ENCODE measurements around the gene FIGN.

FIGN gene

GRCh38 chr2:163737190-163737439, 1.3 kb upstream of the FIGN start:
- no peak for DNase-seq (ENCODE audit: low spot score)

GRCh38 chr2:163736433-163737189, 803 bp upstream of the FIGN start:
- DNase-seq (ENCODE audit: low spot score), result peak; percentile 49

DNA sequence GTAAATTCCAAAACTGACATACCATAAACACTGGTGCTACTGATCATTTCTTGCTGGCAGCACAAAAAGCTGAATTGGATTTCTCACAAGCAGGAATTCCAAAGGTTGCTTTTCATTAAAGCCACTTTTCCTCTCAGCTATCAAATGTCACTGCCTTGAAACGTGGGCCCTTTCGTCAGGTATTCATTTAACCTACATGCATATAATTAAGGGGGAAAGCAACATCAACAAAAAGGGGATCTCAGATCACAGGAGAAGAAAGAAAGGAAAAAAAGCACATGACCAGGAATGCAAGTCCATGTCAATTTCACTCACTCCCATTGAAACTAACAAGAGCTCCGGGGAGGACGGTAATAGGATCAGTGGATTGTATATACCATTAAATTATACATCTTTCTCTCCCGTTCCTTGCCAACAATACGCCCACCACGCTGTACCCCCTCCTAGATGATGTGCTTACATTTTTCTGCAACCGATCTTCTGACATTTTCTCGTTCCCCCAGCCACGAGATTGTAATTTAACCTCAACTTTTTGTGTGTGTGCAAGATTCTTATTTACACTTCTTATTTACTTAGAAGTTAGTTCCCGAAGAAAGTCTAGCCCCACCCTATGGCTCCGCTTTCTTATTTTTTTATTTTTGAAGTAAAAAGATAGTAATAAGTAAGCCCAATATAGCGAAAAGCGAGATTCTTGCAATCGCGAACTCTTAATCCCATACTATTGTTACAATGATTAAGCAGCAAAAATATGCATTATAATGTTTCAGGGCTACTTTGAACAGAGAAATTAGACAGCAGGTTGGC, 725 bp downstream of the FIGN start:
- DNase-seq (ENCODE audit: low spot score), result no peak

- no peak for DNase-seq (ENCODE audit: low spot score)
Observed at GRCh38 chr2:163734401-163734800, 1.4 kb downstream of the FIGN start.

GRCh38 chr2:163733956-163734355, 1.9 kb downstream of the FIGN start:
- DNase-seq (ENCODE audit: low spot score), result no peak

DNA sequence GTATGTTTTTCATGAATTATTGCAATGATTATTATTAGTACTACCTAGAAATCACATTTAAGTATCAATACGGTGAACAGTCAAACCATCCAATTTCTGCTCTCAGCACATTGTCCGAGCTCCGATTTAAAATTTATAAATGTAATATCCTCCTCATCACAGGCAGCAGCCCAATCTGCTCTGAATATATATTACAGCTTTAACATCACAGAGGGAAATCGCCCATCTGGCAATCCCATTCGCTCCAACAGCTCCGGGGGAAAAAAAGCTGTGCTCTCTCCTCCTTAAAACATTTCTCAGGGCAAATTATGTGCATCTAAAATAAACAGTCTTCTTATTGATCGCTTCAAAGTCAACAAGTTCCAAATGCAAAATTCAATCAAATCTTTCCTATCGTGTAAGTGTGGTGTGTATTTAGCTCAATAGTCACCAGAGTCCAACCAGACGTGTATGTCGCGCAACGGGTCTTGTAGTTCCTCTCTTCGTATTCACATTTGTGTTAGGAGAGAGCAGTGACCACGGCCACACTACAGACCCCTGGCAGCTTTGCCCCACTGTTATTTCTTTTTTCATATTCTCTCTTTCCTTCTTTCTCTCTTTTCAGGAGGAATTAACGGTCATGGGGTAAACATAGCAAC, 2.4 kb downstream of the FIGN start:
- no peak for DNase-seq (ENCODE audit: low spot score)

GRCh38 chr2:163732727-163733126, 3.1 kb downstream of the FIGN start:
- DNase-seq (ENCODE audit: low spot score), result no peak

- DNase-seq (ENCODE audit: low spot score), result no peak
Observed at GRCh38 chr2:163731735-163732134, 4.1 kb downstream of the FIGN start.

DNA sequence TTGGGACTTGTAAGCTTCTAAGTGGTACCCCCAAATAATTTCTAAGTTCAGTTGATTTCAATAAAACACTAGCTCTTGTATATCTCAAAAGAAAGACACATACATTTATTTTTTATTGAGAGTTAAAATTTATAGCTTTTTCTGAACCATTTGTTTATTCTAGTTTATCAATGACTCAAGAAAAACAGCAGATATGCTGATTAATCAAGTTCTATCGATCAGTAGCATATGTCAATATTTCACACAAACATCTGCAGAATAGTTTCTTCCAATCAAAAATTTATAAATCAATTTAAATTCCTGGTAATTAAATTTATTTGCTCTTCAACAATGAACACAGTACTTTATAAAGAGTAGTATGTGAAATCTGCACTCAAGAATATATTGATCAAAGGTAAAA, 5.3 kb downstream of the FIGN start:
- DNase-seq (ENCODE audit: low spot score), result no peak

DNA sequence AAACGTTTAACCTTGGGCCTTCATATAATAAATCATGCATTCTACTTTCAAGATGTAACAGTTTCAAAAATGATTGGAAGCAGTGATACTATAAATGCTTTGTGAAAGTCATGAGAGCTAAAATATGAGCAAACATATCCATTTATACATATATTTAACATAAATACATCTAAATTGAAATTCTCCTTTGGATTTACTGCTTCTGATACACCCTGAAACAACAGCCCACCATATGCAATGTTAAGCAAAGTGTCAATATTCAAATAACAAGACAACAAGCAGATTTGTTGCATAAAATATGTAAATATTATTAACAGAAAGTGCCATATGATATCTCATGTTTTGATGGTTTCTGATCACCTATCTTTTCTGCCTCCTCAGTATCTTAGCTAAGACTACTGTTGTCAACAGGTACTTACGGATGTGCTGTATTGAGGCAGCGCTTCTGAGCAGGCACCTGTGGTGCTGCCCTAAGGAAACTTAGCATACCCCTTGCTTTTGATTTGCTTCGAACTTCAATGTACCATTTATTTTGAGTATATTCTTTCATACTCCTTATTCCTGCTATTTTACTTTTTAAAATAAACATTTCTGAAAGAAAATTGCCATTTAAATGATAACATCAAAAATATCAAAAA, 6.1 kb downstream of the FIGN start:
- DNase-seq (ENCODE audit: low spot score), result no peak

DNA sequence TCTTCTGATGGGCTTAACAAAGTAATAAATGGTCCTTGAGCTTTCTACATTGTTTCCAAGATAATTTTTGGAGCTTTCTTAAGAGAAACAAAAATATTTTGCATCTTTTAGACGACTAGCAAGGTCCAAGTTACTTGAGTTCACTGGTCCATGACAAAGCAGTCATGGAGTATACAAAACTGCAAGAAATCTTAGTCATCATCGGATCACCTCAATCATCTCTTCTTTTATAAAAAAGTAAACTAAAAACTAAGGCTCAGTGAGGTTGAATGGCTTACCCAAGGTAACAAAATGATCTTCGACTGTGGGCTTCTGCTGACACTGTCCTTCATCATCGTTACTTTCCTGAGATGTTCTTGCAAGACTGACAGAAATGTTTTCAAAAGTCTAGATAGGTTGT, 11.9 kb downstream of the FIGN start:
- DNase-seq (ENCODE audit: low spot score), result no peak

DNA sequence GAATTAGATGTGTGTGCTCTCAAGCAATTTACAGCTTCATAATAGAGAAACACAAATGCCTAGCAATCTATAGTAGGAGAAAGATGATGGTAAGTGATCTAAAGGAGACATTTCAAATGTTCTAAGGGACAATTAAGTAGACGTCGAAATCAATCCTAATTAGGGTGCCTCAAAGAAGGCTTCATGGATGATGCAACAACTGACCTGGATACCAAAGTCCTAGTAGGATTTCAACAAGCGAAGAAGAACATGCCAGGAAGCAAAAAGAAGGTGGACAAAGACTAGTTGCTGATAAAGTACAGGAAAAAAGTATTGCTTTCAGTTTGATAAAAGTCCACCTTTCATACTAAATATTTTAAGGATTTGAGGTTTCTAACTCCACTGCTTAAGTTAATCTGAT, 12.5 kb downstream of the FIGN start:
- DNase-seq (ENCODE audit: low spot score), result no peak

DNA sequence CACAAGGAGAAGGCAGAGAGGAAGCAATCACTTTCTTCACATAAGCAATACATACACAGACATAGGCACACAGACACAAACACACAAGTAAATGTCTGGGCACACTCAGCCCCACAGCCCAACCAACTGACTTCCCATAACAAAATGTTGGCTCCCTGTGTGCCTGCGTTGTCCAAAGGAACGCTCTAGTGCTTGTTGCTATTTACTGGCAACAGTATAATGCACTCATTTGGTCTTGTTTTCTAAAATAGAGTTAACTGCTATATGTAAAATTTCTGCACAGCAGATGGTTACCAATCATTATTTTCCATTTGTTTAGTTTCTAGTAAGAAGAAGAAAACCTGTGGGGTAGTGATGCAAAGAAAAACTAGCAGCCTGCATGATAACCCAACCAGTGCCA, 16.5 kb downstream of the FIGN start:
- DNase-seq (ENCODE audit: low spot score), result no peak

DNA sequence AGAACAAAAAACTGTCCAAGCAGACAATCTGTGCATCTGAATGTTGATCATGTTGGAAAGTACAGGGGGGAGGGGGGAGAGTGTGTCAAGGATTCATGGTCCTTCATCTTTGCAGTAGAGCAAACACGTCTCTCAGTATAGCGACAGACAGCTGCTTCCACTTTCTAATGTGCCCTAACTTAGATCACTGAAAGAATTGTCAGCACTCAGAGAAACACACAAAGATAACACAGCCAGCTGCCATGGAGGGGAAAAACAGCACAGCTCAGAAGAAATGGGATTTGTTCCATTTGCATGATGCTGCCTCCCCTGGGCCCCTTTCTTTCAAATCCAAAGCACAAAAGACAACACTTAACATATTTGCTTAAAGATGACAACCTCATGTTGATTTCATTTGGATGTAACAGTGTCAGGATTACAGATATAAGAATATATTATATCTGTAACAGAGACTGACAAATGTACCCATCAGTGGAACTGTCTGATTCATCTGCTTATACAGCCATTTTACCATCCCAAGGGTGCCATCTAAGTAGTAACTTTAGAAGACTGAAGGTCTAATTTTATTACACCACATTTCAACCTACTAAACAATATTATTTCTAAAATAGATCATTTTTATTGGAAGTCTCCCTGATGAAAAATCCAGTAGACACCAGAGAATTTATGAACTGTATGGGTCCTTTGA, 17.7 kb downstream of the FIGN start:
- DNase-seq (ENCODE audit: low spot score), result no peak

DNA sequence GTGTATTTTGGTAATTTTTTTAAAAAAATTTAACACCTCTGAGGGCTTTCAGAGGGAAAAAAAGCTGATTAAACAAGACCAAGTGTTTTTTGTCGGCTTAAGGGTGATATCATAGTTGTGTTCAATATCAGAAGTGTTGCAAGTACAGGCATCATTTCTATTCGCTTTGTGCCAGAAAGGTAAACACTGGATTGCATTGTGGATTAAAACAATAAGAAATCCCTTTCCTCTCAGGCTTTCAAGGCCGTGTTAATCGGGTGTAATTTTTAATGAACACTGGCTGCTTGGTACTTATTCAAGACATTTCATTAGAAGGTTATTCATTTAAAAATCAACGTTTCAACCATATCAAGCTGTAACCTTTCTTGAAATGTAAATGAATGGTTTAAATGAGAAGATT, 18.3 kb downstream of the FIGN start:
- no peak for DNase-seq (ENCODE audit: low spot score)

DNA sequence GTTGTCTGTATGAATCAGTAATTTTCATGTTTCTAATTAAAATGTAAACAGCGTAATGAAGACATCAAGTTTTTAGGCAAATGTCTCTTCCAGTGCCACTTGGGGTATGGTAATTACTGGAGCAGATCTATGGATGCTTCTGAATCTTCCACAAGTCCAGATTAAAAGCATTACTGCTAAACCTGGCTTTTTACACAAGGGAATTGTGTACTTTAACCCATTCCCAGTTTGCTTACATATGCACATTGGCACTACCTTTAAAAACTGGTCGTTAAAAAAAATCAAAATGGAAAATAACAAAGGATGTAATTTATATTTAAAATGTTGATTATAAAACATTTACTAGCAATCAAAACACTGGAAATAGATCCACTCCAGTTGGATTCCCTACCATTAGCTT, 19.7 kb downstream of the FIGN start:
- DNase-seq (ENCODE audit: low spot score), result no peak

GRCh38 chr2:163715668-163716067, 20.1 kb downstream of the FIGN start:
- no peak for DNase-seq (ENCODE audit: low spot score)

GRCh38 chr2:163715199-163715598, 20.6 kb downstream of the FIGN start:
- no peak for DNase-seq (ENCODE audit: low spot score)

- no peak for DNase-seq (ENCODE audit: low spot score)
Observed at GRCh38 chr2:163713534-163714311, 22.1 kb downstream of the FIGN start.

DNA sequence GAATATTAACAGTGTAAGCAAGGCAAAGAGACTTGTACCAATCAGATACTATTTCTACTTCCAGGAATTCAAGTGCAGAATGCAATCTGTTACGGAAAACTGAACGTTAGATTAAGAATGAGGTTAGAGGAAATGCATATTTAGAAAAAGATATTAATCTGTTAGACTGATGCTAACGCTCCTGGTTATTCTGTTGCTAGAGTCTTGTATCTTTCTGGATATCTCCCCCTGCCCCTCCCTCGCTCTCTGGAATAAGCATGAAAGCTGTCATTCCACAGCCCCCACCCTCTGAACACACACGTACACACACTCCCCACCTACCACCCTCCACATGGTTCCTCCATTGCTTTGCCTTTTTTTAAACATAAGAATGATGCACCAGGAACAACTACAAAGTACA, 24.1 kb downstream of the FIGN start:
- no peak for DNase-seq (ENCODE audit: low spot score)

DNA sequence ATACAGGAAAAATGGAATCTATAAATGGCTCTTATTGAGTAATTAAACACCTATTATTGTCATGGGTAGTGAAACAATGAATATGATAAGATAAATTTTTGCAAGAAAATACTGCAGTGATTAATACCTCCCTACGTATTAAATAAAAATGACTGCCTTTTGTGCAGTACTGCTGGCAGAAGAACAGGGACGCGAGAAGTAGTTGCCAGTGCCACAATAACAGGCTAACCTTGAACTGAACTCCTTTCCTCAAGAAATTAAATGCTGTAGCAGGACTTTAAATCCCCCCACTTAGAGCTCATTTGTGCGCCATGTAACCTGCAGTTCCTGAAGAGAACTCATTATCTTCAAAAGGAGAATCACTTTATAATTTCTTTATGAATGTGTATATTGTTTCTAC, 24.6 kb downstream of the FIGN start:
- no peak for DNase-seq (ENCODE audit: low spot score)

- no peak for DNase-seq (ENCODE audit: low spot score)
Observed at GRCh38 chr2:163709270-163709669, 26.5 kb downstream of the FIGN start.
